Astrocyte (in vitro differentiated cells and primary cell): Measurements from ENCODE around the gene EARS2. TPM values are rescaled to one million over a fixed set of nuclear protein-coding genes. Genes with fewer than 3 reads are reported as not detected.

ENCODE experiments used
- DNase-seq: peaks from one replicate; pipeline ENCODE4 v3.0.0-alpha.2; 2010; ENCODE audit warnings: low read depth
- FAIRE-seq: peaks from 2 replicates; lab custom pipeline; 2011; peaks lifted over from hg19 to GRCh38; lab: Jason Lieb, UNC
- H2AFZ ChIP-seq: 2 replicates; pipeline ENCODE4 v1.6.0; 2012; ENCODE audit warnings: low read depth, low read length, inconsistent platforms
- H3K27ac ChIP-seq: 2 replicates; pipeline ENCODE4 v1.5.1; 2011; ENCODE audit warnings: low read depth, low read length, inconsistent platforms
- H3K27me3 ChIP-seq: 2 replicates; pipeline ENCODE4 v1.6.0; 2011; ENCODE audit warnings: low read length, inconsistent platforms; ENCODE audit not compliant: insufficient read depth
- H3K36me3 ChIP-seq: 2 replicates; pipeline ENCODE4 v1.5.1; 2011; ENCODE audit warnings: low read length, inconsistent platforms; ENCODE audit not compliant: insufficient read depth
- H3K4me1 ChIP-seq: 2 replicates; pipeline ENCODE4 v1.5.1; 2011; ENCODE audit warnings: low read length, inconsistent platforms; ENCODE audit not compliant: insufficient read depth
- H3K4me2 ChIP-seq: 2 replicates; pipeline ENCODE4 v1.6.0; 2012; ENCODE audit warnings: low read length, inconsistent platforms
- H3K4me3 ChIP-seq: 2 replicates; pipeline ENCODE4 v1.5.1; 2011; ENCODE audit warnings: low read depth, mild to moderate bottlenecking, low read length, inconsistent platforms; ENCODE audit not compliant: insufficient read depth
- H3K79me2 ChIP-seq: 2 replicates; pipeline ENCODE4 v1.6.0; 2012; ENCODE audit warnings: mild to moderate bottlenecking, low read length, inconsistent platforms; ENCODE audit not compliant: insufficient read depth
- H3K9ac ChIP-seq: 2 replicates; pipeline ENCODE4 v1.6.0; 2012; ENCODE audit warnings: mild to moderate bottlenecking, low read length, inconsistent platforms
- H3K9me3 ChIP-seq: 2 replicates; pipeline ENCODE4 v1.5.1; 2012; ENCODE audit warnings: low read depth, mild to moderate bottlenecking, low read length, inconsistent platforms; ENCODE audit not compliant: insufficient read depth
- H4K20me1 ChIP-seq: 2 replicates; pipeline ENCODE4 v1.6.0; 2012; ENCODE audit warnings: low read length, inconsistent platforms; ENCODE audit not compliant: insufficient read depth
- H3K27ac Mint-ChIP-seq: one replicate; pipeline ENCODE4 v1.8.0; 2021; ENCODE audit warnings: mild to moderate bottlenecking, mixed read lengths; ENCODE audit not compliant: unreplicated experiment
- H3K27me3 Mint-ChIP-seq: one replicate; pipeline ENCODE4 v1.8.0; 2021; ENCODE audit warnings: low read depth, mixed read lengths; ENCODE audit not compliant: unreplicated experiment
- H3K36me3 Mint-ChIP-seq: one replicate; pipeline ENCODE4 v1.8.0; 2021; ENCODE audit warnings: low read depth, mixed read lengths; ENCODE audit not compliant: unreplicated experiment
- H3K4me1 Mint-ChIP-seq: one replicate; pipeline ENCODE4 v1.8.0; 2021; ENCODE audit warnings: low read depth, mixed read lengths; ENCODE audit not compliant: unreplicated experiment
- H3K4me3 Mint-ChIP-seq: one replicate; pipeline ENCODE4 v1.8.0; 2021; ENCODE audit warnings: mild to moderate bottlenecking, moderate library complexity, mixed read lengths; ENCODE audit not compliant: unreplicated experiment
- H3K9me3 Mint-ChIP-seq: one replicate; pipeline ENCODE4 v1.8.0; 2021; ENCODE audit warnings: mild to moderate bottlenecking, mixed read lengths; ENCODE audit not compliant: unreplicated experiment
- EZH2 ChIP-seq: IDR thresholded peaks from 2 replicates; pipeline ENCODE4 v1.6.1; 2012; ENCODE audit warnings: mild to moderate bottlenecking, low read length, inconsistent platforms; ENCODE audit not compliant: insufficient read depth
- total RNA-seq: library from RNA; stranded (reverse); gene quantifications from 2 replicates; pipeline ENCODE4 v1.2.1, GENCODE V29; 2021
- TF ChIP-seq, protein P1 (sequence below): IDR thresholded peaks from 2 replicates; pipeline ENCODE4 v1.5.1; 2011; ENCODE audit warnings: low read depth, mild to moderate bottlenecking, inconsistent platforms, low read length, moderate library complexity; ENCODE audit not compliant: insufficient read depth

The EARS2 gene
- total RNA-seq, 1 donor from 2014 or later = 19.4 TPM

- FAIRE-seq = no peak
These were observed 35.2 kb downstream of the EARS2 start for GRCh38 chr16:23521965-23522364.

GRCh38 chr16:23521037-23521743, 36.0 kb downstream of the EARS2 start:
- peaks cover 3% of the 10 kb centered on the region for H4K20me1 ChIP-seq
- peaks cover 28% of the 10 kb centered on the region for H3K36me3 ChIP-seq
- H2AFZ ChIP-seq = no peak overlapping the region
- Mint-ChIP-seq H3K27me3 (no peaks in the 10 kb centered on the region), H3K27ac (no peak overlapping the region), H3K9me3 (no peaks in the 10 kb centered on the region), H3K4me3 (no peak overlapping the region), H3K36me3 (peaks cover 42% of the 10 kb centered on the region), H3K4me1 (no peaks in the 10 kb centered on the region)
- H3K4me3 ChIP-seq = no peak overlapping the region
- H3K27ac ChIP-seq = no peak overlapping the region
- no peaks in the 10 kb centered on the region for H3K9me3 ChIP-seq
- no peaks in the 10 kb centered on the region for H3K27me3 ChIP-seq
- DNase-seq = no peak
- H3K79me2 ChIP-seq = no peaks in the 10 kb centered on the region
- no peaks in the 10 kb centered on the region for H3K4me1 ChIP-seq
- H3K4me2 ChIP-seq = no peak overlapping the region
- no peak for FAIRE-seq
- TF ChIP-seq, protein P1, sequence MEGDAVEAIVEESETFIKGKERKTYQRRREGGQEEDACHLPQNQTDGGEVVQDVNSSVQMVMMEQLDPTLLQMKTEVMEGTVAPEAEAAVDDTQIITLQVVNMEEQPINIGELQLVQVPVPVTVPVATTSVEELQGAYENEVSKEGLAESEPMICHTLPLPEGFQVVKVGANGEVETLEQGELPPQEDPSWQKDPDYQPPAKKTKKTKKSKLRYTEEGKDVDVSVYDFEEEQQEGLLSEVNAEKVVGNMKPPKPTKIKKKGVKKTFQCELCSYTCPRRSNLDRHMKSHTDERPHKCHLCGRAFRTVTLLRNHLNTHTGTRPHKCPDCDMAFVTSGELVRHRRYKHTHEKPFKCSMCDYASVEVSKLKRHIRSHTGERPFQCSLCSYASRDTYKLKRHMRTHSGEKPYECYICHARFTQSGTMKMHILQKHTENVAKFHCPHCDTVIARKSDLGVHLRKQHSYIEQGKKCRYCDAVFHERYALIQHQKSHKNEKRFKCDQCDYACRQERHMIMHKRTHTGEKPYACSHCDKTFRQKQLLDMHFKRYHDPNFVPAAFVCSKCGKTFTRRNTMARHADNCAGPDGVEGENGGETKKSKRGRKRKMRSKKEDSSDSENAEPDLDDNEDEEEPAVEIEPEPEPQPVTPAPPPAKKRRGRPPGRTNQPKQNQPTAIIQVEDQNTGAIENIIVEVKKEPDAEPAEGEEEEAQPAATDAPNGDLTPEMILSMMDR = no peak
- TF ChIP-seq EZH2 = no peak
- H3K9ac ChIP-seq = no peak overlapping the region

More at GRCh38 chr16:23521965-23522364, 35.2 kb downstream of the EARS2 start:
- no peak overlapping the region for H3K4me3 ChIP-seq
- TF ChIP-seq EZH2 = no peak
- TF ChIP-seq, protein P1 = no peak
- no peaks in the 10 kb centered on the region for H3K79me2 ChIP-seq
- H3K27ac Mint-ChIP-seq = no peak overlapping the region
- no peaks in the 10 kb centered on the region for H3K27me3 Mint-ChIP-seq
- no peaks in the 10 kb centered on the region for H3K27me3 ChIP-seq
- H3K9me3 Mint-ChIP-seq = no peaks in the 10 kb centered on the region
- H3K9ac ChIP-seq = no peak overlapping the region
- H3K36me3 ChIP-seq = peaks cover 28% of the 10 kb centered on the region
- H3K27ac ChIP-seq = no peak overlapping the region
- H3K4me2 ChIP-seq = no peak overlapping the region
- no peaks in the 10 kb centered on the region for H3K4me1 ChIP-seq
- H3K4me1 Mint-ChIP-seq = no peaks in the 10 kb centered on the region
- H3K36me3 Mint-ChIP-seq = peaks cover 45% of the 10 kb centered on the region
- no peaks in the 10 kb centered on the region for H3K9me3 ChIP-seq
- H2AFZ ChIP-seq = no peak overlapping the region
- H4K20me1 ChIP-seq = peaks cover 3% of the 10 kb centered on the region
- H3K4me3 Mint-ChIP-seq = no peak overlapping the region
- DNase-seq = no peak

GRCh38 chr16:23520500-23520899, 36.6 kb downstream of the EARS2 start:
- Histone ChIP-seq H2AFZ (no peak overlapping the region), H3K79me2 (no peaks in the 10 kb centered on the region), H3K9me3 (no peaks in the 10 kb centered on the region), H3K27me3 (no peaks in the 10 kb centered on the region), H3K4me1 (no peaks in the 10 kb centered on the region), H3K36me3 (peaks cover 28% of the 10 kb centered on the region), H3K4me3 (no peak overlapping the region), H4K20me1 (peaks cover 3% of the 10 kb centered on the region), H3K27ac (no peak overlapping the region), H3K9ac (no peak overlapping the region), H3K4me2 (no peak overlapping the region)
- Mint-ChIP-seq H3K36me3 (peaks cover 42% of the 10 kb centered on the region), H3K4me3 (no peak overlapping the region), H3K27me3 (no peaks in the 10 kb centered on the region), H3K9me3 (no peaks in the 10 kb centered on the region), H3K4me1 (no peaks in the 10 kb centered on the region), H3K27ac (no peak overlapping the region)
- TF ChIP-seq, protein P1 = no peak
- no peak for TF ChIP-seq EZH2
- DNase-seq (no peak), FAIRE-seq (no peak)
